Common myeloid progenitor, CD34-positive (primary cell): ENCODE measurements around the gene EPN2.

ENCODE experiments used
- CTCF ChIA-PET: fragments of 350-600 bp; sonication (Branson Sonifier 250); formaldehyde crosslinking; loops from one replicate; lab custom pipeline; 2021; ENCODE audit warnings: antibody characterized with exemption; lab: Charles Lee
- POLR2A ChIA-PET: fragments of 350-600 bp; sonication (Branson Sonifier 250); formaldehyde crosslinking; loops from one replicate; lab custom pipeline; 2021; ENCODE audit warnings: antibody characterized with exemption; lab: Charles Lee
- DNase-seq, 3 donors: peaks; one replicate each; pipeline versions ENCODE4 v3.0.0 to v3.0.0-alpha.2; 2013
- H3K27ac ChIP-seq, 2 experiments: 1 replicate in 1 of 2; 2 replicates in 1 of 2; pipeline ENCODE4 v1.7.0; 2013; ENCODE audit warnings: inconsistent platforms in 2 of 2, low read length in 2 of 2, mild to moderate bottlenecking in 2 of 2, low read depth in 1 of 2, moderate library complexity in 1 of 2; ENCODE audit not compliant: severe bottlenecking in 2 of 2, insufficient read depth in 1 of 2, poor library complexity in 1 of 2
- H3K27me3 ChIP-seq, 5 experiments: replicated peaks in 2 of 5; 1 replicate in 3 of 5; 2 replicates in 2 of 5; pipeline versions ENCODE4 v1.6.1 to v1.7.0; 2013; ENCODE audit warnings: low read length in 4 of 5, mild to moderate bottlenecking in 2 of 5, moderate library complexity in 2 of 5, inconsistent platforms in 1 of 5; ENCODE audit not compliant: insufficient read depth in 5 of 5, control insufficient read depth in 4 of 5
- H3K36me3 ChIP-seq, 4 experiments: 1 replicate in 2 of 4; 2 replicates in 2 of 4; pipeline versions ENCODE4 v1.6.1 to v1.7.0; 2013; ENCODE audit warnings: low read length in 3 of 4, control low read depth in 1 of 4, mild to moderate bottlenecking in 1 of 4; ENCODE audit not compliant: control insufficient read depth in 4 of 4, insufficient read depth in 4 of 4
- H3K4me1 ChIP-seq, 4 experiments: 1 replicate in 3 of 4; 2 replicates in 1 of 4; pipeline versions ENCODE4 v1.6.1 to v1.7.1; 2013; ENCODE audit warnings: low read length in 3 of 4, mild to moderate bottlenecking in 3 of 4, control low read depth in 1 of 4, inconsistent platforms in 1 of 4, moderate library complexity in 1 of 4; ENCODE audit not compliant: control insufficient read depth in 4 of 4, insufficient read depth in 4 of 4; ENCODE audit errors: control extremely low read depth in 1 of 4
- H3K4me3 ChIP-seq, 7 experiments: 1 replicate in 4 of 7; 2 replicates in 3 of 7; pipeline versions ENCODE4 v1.5.1 to v1.7.0; 2013; ENCODE audit warnings: mild to moderate bottlenecking in 7 of 7, low read length in 6 of 7, moderate library complexity in 6 of 7, inconsistent platforms in 2 of 7, low read depth in 2 of 7, control low read depth in 1 of 7; ENCODE audit not compliant: insufficient read depth in 4 of 7, control insufficient read depth in 1 of 7; ENCODE audit errors: extremely low read depth in 1 of 7
- H3K9me3 ChIP-seq, 5 experiments: 1 replicate in 4 of 5; 2 replicates in 1 of 5; pipeline versions ENCODE4 v1.6.1 to v1.7.1; 2013; ENCODE audit warnings: low read length in 4 of 5, mild to moderate bottlenecking in 2 of 5, inconsistent platforms in 1 of 5, low read depth in 1 of 5, moderate library complexity in 1 of 5; ENCODE audit not compliant: control insufficient read depth in 4 of 5, insufficient read depth in 2 of 5; ENCODE audit errors: control extremely low read depth in 1 of 5
- WGBS: methylation state at CpG from one replicate; pipeline ENCODE4 v1.1.5; 2013; ENCODE audit not compliant: insufficient coverage; 5-methylcytosine and 5-hydroxymethylcytosine counted together

Gene EPN2

GRCh38 chr17:19327031-19327783 is 90.0 kb downstream of the EPN2 start:
- CTCF ChIA-PET, result no interaction called here
- no peaks in the 10 kb centered on the region for H3K36me3 ChIP-seq
- peaks cover 0 to 9% (median 3%) of the 10 kb centered on the region in 5 experiments for H3K9me3 ChIP-seq
- H3K27me3 ChIP-seq, result peaks cover 0 to 46% (median 9%) of the 10 kb centered on the region in 5 experiments
- no peak overlapping the region for H3K4me3 ChIP-seq
- no peak overlapping the region for H3K27ac ChIP-seq
- DNase-seq, result no peak
- POLR2A ChIA-PET, result interaction anchor here (0.6 kb wide), 1 partner anchor 51 kb away, joined by 4 read pairs; no protein-coding TSS in a partner anchor
- 98% methylated on average over 13 of the region's 14 CpGs for WGBS
- H3K4me1 ChIP-seq, result no peaks in the 10 kb centered on the region

GRCh38 chr17:19328441-19329061 is 91.4 kb downstream of the EPN2 start:
- DNase-seq, result no peak
- no peaks in the 10 kb centered on the region for H3K36me3 ChIP-seq
- POLR2A ChIA-PET, result interaction anchor here (0.7 kb wide), 1 partner anchor 77 kb away, joined by 3 read pairs; no protein-coding TSS in a partner anchor
- no peaks in the 10 kb centered on the region for H3K4me1 ChIP-seq
- over 99% methylated on average over 9 of the region's 10 CpGs for WGBS
- no peak overlapping the region for H3K27ac ChIP-seq
- peaks cover 0 to 9% (median 3%) of the 10 kb centered on the region in 5 experiments for H3K9me3 ChIP-seq
- H3K27me3 ChIP-seq, result peaks cover 0 to 44% (median 7%) of the 10 kb centered on the region in 5 experiments
- H3K4me3 ChIP-seq, result no peak overlapping the region
- CTCF ChIA-PET, result interaction anchor here (1.2 kb wide), 1 partner anchor 9 kb away, joined by 6 read pairs; no protein-coding TSS in a partner anchor

- H3K4me1 ChIP-seq, result no peaks in the 10 kb centered on the region
- CTCF ChIA-PET, result interaction anchor here (1.0 to 1.7 kb wide), 2 partner anchors 9 to 28 kb away, joined by 3 to 6 read pairs; no protein-coding TSS in a partner anchor
- POLR2A ChIA-PET, result no interaction called here
- H3K36me3 ChIP-seq, result no peaks in the 10 kb centered on the region
- 88% methylated on average over 1 of the region's 2 CpGs for WGBS
- H3K9me3 ChIP-seq, result peaks cover 0 to 9% (median 3%) of the 10 kb centered on the region in 5 experiments
- H3K4me3 ChIP-seq, result no peak overlapping the region
- DNase-seq, result no peak
- H3K27ac ChIP-seq, result no peak overlapping the region
- H3K27me3 ChIP-seq, result peaks cover 0 to 50% (median 7%) of the 10 kb centered on the region in 5 experiments
These were observed 92.0 kb downstream of the EPN2 start for GRCh38 chr17:19329136-19329535.

- Histone ChIP-seq H3K36me3 (no peaks in the 10 kb centered on the region), H3K9me3 (peaks cover 0 to 9% (median 3%) of the 10 kb centered on the region in 5 experiments), H3K4me3 (no peak overlapping the region), H3K27me3 (peaks cover 0 to 52% (median 12%) of the 10 kb centered on the region in 5 experiments), H3K27ac (no peak overlapping the region), H3K4me1 (no peaks in the 10 kb centered on the region)
- ChIA-PET POLR2A (no interaction called here), CTCF (interaction anchor here (1.0 to 1.7 kb wide), 3 partner anchors 9 to 29 kb away, joined by 3 to 6 read pairs (median 3); no protein-coding TSS in a partner anchor)
- 100% methylated on average over 1 of the region's 2 CpGs for WGBS
- no peak for DNase-seq
These were observed 92.7 kb downstream of the EPN2 start for GRCh38 chr17:19329839-19330238.

GRCh38 chr17:19330271-19330670 is 93.1 kb downstream of the EPN2 start:
- H3K9me3 ChIP-seq, result peaks cover 0 to 6% (median 3%) of the 10 kb centered on the region in 5 experiments
- no peak overlapping the region for H3K4me3 ChIP-seq
- no peaks in the 10 kb centered on the region for H3K4me1 ChIP-seq
- WGBS, result 100% methylated on average over 3 of the region's 3 CpGs
- no peak for DNase-seq
- peaks cover 0 to 50% (median 12%) of the 10 kb centered on the region in 5 experiments for H3K27me3 ChIP-seq
- POLR2A ChIA-PET, result no interaction called here
- no peaks in the 10 kb centered on the region for H3K36me3 ChIP-seq
- CTCF ChIA-PET, result interaction anchor here (1.0 to 1.7 kb wide), 3 partner anchors 8 to 29 kb away, joined by 3 to 6 read pairs (median 3); no protein-coding TSS in a partner anchor
- no peak overlapping the region for H3K27ac ChIP-seq

GRCh38 chr17:19331134-19331533 is 94.0 kb downstream of the EPN2 start:
- no CpG with 5 or more reads among the region's 4 CpGs for whole genome bisulfite sequencing
- Histone ChIP-seq H3K27ac (no peak overlapping the region), H3K4me3 (no peak overlapping the region), H3K9me3 (peaks cover 0 to 1% (median 0%) of the 10 kb centered on the region in 5 experiments), H3K27me3 (peaks cover 0 to 57% (median 14%) of the 10 kb centered on the region in 5 experiments), H3K4me1 (no peaks in the 10 kb centered on the region), H3K36me3 (no peaks in the 10 kb centered on the region)
- no peak for DNase-seq
- ChIA-PET CTCF (interaction anchor here (0.6 to 1.7 kb wide), 3 partner anchors 14 to 1727 kb away, joined by 3 to 4 read pairs (median 3); no protein-coding TSS in a partner anchor), POLR2A (no interaction called here)
